GM18520 (cell line): ENCODE results near the gene CCDC86.
"Not testable (repeated sequence)": the region's sequence is repeated elsewhere in the genome, so short reads cannot be mapped to it uniquely, and the experiment has no call there.

Source experiments
- ATAC-seq: cut with Tn5 transposase; IDR thresholded peaks from one replicate; pipeline ENCODE4 v1.9.1; 2021; ENCODE audit not compliant: unreplicated experiment

Gene CCDC86, protein sequence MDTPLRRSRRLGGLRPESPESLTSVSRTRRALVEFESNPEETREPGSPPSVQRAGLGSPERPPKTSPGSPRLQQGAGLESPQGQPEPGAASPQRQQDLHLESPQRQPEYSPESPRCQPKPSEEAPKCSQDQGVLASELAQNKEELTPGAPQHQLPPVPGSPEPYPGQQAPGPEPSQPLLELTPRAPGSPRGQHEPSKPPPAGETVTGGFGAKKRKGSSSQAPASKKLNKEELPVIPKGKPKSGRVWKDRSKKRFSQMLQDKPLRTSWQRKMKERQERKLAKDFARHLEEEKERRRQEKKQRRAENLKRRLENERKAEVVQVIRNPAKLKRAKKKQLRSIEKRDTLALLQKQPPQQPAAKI

DNA sequence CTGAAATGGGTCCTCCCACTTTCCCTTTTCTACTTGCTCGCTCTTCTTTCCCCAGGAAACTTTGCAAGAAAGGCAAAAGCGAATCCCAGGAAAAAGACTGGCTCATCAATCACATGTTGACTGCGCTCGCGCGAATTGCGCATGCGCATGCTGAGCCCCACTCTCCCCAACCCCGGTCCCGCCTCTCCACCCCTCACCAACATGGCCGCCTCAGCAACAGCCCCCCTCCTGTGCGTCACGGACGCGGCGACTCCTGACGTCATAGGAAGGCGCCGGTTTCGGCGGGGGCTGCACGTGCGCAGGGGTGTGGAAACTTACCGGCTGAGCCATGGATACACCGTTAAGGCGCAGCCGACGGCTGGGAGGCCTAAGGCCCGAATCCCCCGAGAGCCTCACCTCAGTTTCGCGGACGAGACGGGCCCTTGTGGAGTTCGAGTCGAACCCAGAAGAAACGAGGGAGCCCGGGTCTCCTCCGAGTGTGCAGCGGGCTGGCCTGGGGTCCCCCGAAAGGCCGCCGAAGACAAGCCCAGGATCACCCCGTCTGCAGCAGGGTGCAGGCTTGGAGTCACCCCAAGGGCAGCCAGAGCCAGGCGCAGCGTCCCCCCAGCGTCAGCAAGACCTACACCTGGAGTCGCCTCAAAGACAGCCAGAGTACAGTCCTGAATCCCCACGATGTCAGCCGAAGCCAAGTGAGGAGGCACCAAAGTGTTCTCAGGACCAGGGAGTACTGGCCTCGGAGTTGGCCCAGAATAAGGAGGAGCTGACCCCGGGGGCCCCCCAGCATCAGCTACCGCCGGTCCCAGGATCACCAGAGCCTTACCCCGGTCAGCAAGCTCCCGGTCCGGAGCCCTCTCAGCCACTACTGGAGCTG, at the start of gene CCDC86:
TSS of gene CCDC86 (plus strand) at position 317 of the 871 bp plus-strand sequence. CDS start at position 329, 12 bp downstream.
- ATAC-seq, result peak; percentile 67

DNA sequence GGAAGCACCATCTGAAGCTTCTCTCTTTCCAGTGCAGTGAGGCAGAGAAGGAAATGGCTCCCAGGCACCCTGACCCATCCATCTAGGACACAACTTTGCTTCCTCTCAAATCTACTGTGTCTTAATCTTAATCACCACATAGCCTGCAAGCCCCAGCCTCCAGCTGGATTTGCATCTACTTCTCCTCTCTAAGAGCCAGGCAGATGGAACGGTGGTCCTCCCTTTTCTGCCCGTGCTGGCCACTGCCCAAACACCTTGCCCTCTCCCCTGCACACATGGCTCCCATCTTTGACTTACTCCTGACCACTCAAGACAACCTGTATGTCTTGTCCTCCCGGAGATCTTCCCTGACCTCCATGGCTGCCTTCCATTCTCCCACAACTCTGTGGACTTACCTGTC, 49.4 kb upstream of the CCDC86 start:
- no peak for ATAC-seq

DNA sequence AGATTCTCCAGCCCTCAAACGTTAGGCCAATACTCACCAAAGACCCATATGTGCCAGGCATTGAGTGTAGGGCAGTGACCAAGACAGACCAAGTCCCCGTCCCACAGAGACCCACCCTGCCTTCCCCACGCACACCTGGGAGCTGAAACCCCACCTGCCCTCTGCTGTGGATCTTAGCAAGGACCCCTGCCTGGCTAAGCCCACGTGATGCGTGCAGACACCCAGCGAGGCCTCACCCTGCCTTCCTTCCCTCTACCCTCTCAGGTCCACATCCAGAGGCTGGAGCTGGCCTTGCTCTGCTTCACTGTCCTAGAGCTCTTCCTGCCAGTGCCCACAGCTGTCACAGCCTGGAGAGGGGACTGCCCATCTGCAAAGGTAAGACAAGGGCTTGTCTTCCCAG, 46.6 kb upstream of the CCDC86 start:
- ATAC-seq, result no peak

DNA sequence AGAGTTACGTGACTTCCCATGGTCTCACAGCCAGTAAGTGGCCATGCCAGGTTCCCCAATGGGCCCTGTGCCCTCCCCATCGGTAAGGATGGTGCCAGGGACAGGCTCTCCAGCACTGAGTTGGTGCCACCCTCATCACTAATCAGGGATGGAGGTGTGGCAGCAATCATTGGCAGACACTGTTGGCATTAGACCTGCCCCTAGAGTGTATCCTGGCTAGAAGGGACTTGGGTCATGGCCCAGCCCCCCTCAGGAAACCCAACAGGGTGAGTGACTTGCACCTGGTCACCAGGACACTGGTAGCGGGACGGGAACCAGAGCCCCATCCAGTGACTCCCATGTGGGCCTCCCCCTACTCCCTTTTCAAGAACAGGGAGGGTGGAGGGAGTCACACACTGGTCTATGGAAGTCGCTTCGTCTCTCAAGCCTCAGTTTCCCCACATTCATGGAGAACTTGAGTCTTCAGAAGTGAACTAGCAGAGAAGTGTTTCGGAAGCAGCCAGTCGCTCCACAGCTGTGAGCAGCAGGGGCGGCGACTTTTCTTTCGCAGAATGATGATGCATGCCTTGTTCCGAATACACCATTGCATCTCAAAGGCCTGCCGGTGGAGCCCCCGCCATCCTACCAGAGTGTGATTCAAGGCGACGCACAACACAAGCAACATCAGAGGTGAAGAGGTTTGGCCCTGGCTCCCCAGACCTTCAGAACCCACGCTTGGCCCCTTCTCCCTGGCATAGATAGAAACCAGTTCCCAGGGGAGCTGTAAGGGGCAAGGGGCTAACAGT, 43.9 kb upstream of the CCDC86 start:
- no peak for ATAC-seq

DNA sequence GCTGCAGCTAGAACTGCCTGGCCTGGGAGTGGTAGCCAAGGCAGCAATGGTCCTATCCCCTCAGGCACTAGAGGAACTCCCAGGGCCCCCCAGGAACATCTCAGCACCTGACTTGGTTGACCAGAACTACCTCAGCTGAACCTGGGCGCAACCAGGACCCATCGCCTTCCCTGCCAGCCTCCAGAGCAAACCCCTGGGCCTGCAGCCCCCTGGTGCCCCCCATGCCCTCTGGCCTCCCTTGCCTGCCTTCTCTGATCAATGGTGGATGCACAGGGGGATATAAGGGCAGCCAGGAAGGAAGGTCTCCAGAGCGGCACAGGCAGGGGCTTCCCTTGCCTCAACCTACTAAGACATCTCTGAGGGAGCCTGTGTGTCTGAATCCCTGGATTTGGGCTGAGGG, 43.3 kb upstream of the CCDC86 start:
- no peak for ATAC-seq

DNA sequence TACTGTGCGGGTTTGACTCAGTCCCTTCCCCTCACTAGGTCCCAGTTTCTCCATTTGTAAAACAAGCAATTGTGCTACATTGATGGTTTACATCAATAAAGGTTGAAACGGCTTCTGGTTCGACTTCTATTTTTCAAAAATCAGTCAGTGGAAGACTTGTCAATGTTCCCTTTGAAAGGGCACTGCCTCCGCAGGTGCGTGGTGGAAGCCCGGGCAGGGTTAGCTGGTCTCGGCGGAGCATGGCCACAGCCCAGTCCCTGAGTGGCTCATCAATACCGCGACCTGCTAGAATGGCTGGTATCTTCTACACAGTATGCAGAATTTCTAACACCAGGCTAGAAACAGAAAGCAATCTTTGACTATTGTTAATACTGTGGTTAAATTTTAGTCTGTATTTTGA, 40.7 kb upstream of the CCDC86 start:
- ATAC-seq, result no peak

DNA sequence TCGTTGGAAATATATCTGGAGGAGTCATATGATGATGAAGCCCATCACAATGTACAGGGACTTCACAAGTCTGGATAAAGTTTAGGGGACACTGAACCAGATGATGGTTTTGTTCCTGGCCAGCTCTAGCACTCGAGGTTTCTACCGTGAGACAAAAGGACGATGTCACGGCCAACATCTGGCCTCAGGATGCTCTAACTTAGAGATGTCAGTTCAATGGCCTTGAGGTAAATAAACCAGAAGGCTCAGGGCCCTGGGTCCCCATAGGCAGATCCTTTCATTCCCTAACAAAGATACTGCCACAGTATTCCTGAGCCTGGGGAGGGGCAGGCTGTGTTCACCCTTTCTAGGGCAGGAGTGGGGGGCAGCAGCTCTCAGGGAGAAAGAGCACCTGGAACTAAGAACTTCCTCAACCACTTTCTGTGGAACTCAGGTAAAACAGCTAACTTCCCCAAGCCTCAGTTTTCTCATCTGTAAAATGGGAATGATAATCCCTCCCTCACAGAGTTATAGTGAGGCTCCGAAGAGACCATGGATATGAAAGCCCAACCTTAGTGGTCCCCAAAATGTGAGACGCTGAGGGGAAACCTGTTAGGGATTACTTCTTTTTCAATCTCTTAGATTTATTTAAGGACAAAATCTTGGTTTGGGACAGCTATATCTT, 38.5 kb upstream of the CCDC86 start:
- no peak for ATAC-seq

DNA sequence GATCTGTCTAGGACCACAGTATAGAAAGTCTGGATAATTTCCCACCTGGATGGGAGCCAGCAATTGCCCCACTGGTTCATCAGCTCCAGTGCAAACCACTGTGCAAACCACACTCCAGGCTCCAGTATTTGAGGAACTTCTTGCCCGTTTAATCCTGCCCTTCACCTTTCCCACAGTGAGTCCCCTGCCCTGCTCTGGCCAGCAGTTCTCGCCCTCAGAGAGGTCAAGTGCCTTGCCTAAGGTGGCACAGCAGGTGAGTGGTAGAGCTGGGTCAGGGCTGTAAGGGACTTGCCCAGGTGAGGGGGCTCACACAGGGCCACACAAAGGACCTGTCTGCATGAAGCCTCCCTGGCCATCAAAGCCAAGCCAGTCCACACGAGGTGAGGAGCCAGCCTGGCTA, 32.7 kb upstream of the CCDC86 start:
- ATAC-seq, result no peak

DNA sequence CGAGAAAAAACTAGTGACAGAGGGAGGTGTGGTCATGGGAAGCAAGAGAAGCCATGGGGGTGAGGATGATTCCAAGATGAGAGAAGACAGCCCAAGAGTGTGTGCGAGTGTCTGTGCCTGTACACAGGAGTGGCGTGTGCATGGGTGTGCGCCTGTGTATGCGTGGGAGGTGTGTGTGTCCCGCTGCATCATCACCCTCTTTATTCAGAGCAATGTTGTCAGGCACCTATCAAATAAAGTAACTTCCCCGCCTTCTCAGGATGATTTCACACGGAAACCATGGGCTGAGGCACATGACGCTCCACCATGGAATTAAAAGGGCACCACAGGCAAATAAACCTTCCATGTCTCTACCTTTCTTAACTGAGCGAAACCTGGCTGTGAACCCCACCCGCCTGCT, 32.2 kb upstream of the CCDC86 start:
- ATAC-seq, result no peak

DNA sequence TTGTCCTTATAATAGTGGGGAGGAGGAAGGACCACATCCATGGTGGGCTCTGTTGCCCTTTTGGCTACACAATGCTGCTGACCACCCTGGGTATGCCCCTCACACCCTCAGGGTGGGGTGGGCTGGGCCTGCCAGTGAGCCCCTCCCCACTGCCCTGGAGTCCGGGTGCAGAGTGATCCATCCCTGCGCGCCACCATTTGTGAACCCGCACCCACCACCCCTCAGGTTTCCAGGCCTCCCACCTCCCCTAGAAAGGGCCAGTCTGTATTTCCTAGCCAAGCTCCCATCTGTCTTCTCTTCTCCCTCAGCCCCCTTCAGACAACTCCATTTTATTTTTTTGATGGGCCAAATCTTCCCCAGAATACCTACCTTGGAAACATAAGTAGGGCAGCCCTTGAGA, 31.8 kb upstream of the CCDC86 start:
- no peak for ATAC-seq

DNA sequence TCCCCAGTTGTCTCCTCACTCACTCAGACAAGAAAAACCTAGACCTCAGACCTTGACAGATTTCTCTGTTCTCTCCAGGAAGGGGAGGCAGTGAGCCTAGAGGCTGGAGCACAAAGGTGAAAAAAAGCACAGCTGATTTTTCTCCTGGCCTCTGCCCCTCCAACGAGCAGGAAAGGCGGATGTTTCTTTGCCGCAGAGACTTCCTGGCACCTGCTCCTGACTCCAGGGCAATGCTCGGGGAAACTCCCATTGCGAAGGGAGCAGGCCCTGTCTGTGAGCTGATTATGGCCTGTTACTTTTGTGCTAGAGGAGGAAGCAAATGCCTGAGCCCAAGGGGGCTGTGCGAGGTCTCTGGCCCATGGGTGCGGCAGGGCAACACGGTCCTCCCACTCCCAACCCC, 31.3 kb upstream of the CCDC86 start:
- ATAC-seq, result no peak

DNA sequence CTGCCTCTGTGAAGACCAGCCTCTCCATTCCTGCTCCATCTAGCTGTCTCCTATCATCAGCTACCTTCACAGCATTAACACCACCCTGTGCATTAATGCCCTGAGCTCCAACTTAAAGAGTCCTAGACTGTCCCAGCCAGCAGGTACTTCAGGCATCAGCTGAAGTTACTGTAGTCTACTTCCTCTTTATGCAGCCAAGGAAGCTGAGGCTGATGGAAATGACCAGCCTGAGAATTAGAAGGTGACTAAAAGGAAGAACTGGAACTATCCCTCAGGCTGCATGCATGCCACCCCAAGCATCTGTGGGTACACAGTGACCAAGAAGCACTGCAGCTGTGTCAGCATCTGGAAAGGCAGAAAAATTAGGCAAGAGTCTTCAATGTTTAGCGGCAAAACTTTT, 28.6 kb upstream of the CCDC86 start:
- no peak for ATAC-seq

DNA sequence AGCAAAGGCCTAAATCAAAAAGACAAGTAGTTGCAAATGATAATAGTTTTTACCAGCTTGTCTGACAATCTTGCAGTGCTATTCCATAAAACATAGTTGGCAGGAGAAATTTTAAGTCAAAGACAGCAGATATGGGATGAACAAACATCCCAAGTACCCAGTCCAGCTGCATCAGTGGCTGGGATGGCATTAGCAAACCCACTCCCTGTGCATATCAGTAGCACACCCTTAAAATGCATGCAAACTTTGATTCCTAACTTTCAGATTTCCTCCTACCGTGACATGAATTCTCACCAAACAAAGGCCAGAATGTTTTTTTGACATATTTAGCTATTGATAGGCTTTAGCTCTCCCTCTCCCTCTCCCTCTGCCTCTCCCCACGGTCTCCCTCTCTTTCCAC, 27.8 kb upstream of the CCDC86 start:
- ATAC-seq, result no peak

DNA sequence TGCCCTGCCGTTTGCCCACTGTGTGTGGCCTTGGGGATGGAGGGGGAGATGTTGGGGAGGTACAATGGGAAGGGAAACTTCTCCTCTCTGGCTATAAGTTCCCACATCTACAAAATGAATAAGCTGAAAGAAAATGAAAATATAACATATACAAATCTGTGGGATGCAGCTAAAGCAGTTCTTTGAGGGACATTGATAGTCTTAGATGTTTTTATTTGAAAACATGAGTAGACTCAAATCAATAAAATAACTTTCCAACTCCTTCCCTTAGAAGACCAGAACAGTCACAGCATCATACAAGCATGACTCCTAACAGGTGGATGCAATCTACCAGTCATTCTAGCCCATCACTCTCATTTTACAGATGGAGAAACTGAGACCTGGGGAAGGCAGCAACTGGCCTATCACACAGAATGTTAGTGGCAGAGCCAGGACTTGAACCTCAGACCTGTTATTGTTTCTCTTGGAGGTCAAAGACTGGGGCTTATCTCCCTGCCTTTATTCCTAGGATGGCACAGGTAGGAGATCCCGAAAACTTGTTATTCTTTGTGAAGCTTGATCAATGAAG, 25.2 kb upstream of the CCDC86 start:
- no peak for ATAC-seq

DNA sequence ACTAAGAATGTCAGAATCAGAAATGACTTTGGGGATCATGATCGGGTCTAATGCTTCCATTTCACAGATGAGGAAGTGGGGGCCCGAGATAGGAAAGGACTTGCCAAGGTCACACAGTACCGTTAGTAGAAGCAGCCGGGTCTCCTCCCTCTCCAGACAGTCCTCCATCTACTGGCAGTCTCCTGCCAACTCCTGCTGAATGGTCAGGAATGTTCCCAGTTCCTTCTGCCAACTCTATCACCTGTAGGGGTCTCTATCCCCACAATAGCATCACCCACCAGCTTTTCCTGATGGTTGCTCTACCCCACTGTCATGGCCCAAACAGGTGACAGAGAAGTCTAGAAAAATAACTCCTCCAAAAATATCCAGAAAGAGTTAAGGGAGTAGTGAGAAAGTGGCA, 23.9 kb upstream of the CCDC86 start:
- no peak for ATAC-seq

DNA sequence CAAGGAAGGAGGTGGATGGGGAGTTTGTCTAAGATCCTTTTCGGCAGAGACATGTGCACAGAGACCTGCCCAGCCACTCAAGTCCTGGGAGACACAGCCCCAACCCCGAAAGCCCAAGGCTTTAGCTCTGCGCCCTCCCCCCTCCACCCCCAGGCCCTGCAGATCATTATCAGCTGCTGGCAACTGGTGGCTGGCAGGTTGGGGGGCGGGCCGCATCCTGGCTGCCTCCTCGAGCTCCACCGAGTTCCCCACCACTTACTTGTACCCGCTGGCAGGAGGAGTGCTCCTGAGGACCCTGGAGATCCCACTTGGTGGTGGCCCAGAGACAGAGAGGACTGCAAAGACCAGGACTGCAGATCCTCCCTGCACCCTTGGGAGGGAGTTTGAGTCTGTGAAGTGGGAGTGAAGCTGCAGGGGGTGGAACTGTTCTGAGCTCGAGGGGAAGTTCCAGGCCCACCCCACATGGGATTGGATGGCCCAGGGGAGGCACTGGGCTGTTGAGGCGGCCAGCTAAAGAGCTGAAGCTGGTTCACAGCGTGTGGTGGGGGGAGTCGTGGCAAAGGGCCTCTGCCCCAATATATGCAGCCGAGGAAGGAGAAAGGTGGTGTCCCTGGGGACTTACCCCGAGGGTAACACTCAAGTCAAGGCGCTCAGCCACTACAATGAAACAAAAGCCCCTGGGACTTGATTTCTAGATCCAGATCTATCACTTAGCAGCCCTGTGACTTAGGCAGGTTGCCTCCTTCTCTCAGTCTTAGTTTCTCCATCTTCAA, 19.9 kb upstream of the CCDC86 start:
- ATAC-seq, result no peak

DNA sequence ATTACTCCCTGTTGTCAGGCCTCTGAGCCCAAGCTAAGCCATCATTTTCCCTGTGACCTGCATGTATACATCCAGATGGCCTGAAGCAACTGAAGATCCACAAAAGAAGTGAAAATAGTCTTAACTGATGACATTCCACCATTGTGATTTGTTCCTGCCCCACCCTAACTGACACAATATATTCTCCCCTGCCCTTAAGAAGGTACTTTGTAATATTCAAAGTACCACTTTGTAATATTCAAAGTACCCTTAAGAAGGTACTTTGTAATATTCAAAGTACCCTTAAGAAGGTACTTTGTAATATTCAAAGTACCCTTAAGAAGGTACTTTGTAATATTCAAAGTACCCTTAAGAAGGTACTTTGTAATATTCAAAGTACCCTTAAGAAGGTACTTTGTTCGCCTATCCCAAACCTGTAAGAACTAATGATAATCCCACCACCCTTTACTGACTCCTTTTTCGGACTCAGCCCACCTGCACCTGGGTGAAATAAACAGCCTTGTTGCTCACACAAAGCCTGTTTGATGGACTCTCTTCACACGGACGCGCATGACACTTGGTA, 18.1 kb upstream of the CCDC86 start:
- not testable (repeated sequence) for ATAC-seq

DNA sequence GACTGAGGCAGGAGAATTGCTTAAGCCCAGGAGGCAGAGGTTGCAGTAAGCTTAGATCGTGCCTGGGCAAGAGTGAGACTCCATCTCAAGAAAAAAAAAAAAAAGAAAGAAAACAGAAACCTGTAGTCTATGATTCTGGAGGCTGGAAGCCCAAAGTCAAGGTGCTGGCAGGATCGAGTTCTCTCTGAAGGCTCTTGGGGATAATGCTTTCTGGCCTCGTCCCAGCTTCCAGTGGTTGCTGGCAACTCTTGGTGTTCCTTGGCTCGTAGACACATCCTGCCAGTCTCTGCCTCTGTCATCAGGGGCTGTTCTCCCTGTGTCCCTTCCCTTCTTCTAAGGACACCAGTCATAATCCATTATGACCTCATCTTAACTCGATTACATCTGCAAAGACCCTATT, 16.8 kb upstream of the CCDC86 start:
- ATAC-seq, result no peak

DNA sequence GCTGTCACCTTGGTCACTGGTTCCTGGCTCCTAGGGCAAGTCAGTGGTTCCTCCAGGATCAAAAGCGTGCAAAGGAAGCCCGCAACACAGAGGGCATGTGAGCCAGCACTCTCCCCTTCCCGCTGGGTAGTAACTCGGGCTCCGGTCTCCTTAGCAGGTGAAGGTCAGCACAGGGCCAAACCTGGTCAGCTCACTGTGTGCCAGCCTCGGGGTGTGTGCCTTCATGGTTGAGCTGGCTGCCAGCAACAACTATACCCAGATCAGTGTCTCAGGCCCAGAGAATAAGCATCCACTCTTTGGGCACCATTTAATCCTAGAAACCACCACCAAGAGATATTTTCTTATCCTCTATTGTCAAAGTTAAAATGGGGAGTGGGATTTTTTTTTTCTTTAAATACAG, 16.1 kb upstream of the CCDC86 start:
- ATAC-seq, result no peak
